Stimulated activated naive CD8-positive, alpha-beta T cell treated with anti-CD3 and anti-CD28 coated beads, Interleukin-15, amount 100 ng/mL, for 72 hours (primary cell): ENCODE measurements around the gene ACOXL.
A peak's percentile ranks its signal among the peaks of the same experiment; 100 is the strongest.

Source experiments
- ATAC-seq: fragments of 150-1000 bp; cut with Tn5 transposase; 2 replicates; pipeline ENCODE4 v1.10.0; 2021; ENCODE audit warnings: mild to moderate bottlenecking, moderate library complexity
- DNase-seq, 2 donors: peaks; one replicate each; pipeline ENCODE4 v3.0.0; 2021 to 2022
- H3K27ac Mint-ChIP-seq, 2 donors: one replicate each; pipeline ENCODE4 v1.8.0; 2022; ENCODE audit warnings: mild to moderate bottlenecking in 2 of 2, mixed read lengths in 2 of 2, moderate library complexity in 2 of 2
- H3K27me3 Mint-ChIP-seq: one replicate; pipeline ENCODE4 v1.8.0; 2022; ENCODE audit warnings: mixed read lengths
- H3K4me1 Mint-ChIP-seq: one replicate; pipeline ENCODE4 v1.8.0; 2022; ENCODE audit warnings: mild to moderate bottlenecking, mixed read lengths
- H3K4me3 Mint-ChIP-seq, 2 donors: one replicate each; pipeline ENCODE4 v1.8.0; 2022; ENCODE audit warnings: mild to moderate bottlenecking in 2 of 2, mixed read lengths in 2 of 2, moderate library complexity in 1 of 2
- H3K9me3 Mint-ChIP-seq, 2 donors: one replicate each; pipeline ENCODE4 v1.8.0; 2022; ENCODE audit warnings: mixed read lengths in 2 of 2

The ACOXL gene

GRCh38 chr2:111135910-111136297 lies 403.5 kb downstream of the ACOXL start:
- Mint-ChIP-seq H3K4me1 (peaks cover 50% of the 10 kb centered on the region), H3K9me3 (no peaks in the 10 kb centered on the region), H3K27me3 (no peaks in the 10 kb centered on the region), H3K27ac (no peak overlapping the region), H3K4me3 (no peak overlapping the region)
- no peak for ATAC-seq
- no peak for DNase-seq

DNA sequence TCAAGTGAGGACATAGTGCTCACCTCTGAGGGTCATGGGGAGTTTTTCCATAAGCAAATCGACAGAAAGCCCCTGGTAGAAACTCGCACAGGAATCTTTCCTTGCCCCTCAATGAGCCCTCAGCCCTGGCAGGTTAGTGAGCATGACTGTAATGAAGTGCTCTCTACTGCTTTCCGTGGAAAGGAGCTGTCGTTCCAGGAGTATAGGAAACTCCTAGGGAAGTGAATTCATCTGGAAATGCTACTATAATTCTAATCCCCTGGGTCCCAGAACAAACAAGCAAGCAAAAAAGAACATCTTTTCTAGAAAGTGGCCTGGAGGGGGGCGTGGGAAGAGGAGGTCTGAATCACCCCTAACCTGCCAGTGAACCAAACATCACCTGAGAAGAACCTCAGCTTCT lies 406.5 kb downstream of the ACOXL start:
- Mint-ChIP-seq H3K9me3 (no peaks in the 10 kb centered on the region), H3K27ac (no peak overlapping the region)

GRCh38 chr2:111139637-111140317 lies 407.4 kb downstream of the ACOXL start:
- H3K27me3 Mint-ChIP-seq, result no peaks in the 10 kb centered on the region
- ATAC-seq, result no peak
- no peak for DNase-seq

More for the DNA sequence above, 406.5 kb downstream of the ACOXL start:
- H3K27me3 Mint-ChIP-seq, result no peaks in the 10 kb centered on the region
- no peak overlapping the region for H3K4me3 Mint-ChIP-seq
- DNase-seq, result no peak
- no peak for ATAC-seq
- H3K4me1 Mint-ChIP-seq, result peaks cover 49% of the 10 kb centered on the region

DNA sequence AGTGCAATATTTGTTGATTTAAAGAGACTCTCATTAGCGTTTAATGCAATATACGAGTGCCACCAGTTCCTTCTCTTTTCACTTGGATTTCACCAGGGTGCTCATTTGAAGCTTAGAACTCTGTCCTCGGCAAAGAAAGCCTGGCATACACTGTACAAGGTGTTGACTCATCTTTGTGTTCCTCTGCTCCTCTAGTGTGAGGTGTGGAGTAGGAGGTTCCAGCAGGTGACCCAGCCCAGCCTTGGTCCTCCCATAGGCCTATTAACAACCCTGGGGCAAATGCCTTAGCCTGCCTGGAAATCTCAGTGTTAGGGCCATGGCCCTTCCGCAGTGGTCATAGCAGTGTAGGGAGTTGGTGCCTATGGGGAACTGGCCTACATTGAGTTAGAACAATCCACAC lies 408.4 kb downstream of the ACOXL start:
- H3K27ac Mint-ChIP-seq, result no peak overlapping the region
- DNase-seq, result no peak
- ATAC-seq, result no peak
- no peaks in the 10 kb centered on the region for H3K9me3 Mint-ChIP-seq
- peaks cover 42% of the 10 kb centered on the region for H3K4me1 Mint-ChIP-seq
- H3K27me3 Mint-ChIP-seq, result no peaks in the 10 kb centered on the region
- no peak overlapping the region for H3K4me3 Mint-ChIP-seq

More at GRCh38 chr2:111139637-111140317, 407.4 kb downstream of the ACOXL start:
- Mint-ChIP-seq H3K27ac (no peak overlapping the region), H3K4me1 (peaks cover 42% of the 10 kb centered on the region), H3K9me3 (no peaks in the 10 kb centered on the region), H3K4me3 (no peak overlapping the region)

- Mint-ChIP-seq H3K27ac (no peak overlapping the region), H3K4me1 (peaks cover 42% of the 10 kb centered on the region), H3K27me3 (no peaks in the 10 kb centered on the region), H3K4me3 (no peak overlapping the region), H3K9me3 (no peaks in the 10 kb centered on the region)
- ATAC-seq, result no peak
- DNase-seq, result no peak
Measured at GRCh38 chr2:111142101-111142500, 409.7 kb downstream of the ACOXL start.

- no peak overlapping the region for H3K4me3 Mint-ChIP-seq
- ATAC-seq (no peak), DNase-seq (no peak)
- no peaks in the 10 kb centered on the region for H3K9me3 Mint-ChIP-seq
- no peaks in the 10 kb centered on the region for H3K27me3 Mint-ChIP-seq
- no peak overlapping the region for H3K27ac Mint-ChIP-seq
- peaks cover 43% of the 10 kb centered on the region for H3K4me1 Mint-ChIP-seq
Measured at GRCh38 chr2:111143107-111143842, 410.9 kb downstream of the ACOXL start.

DNA sequence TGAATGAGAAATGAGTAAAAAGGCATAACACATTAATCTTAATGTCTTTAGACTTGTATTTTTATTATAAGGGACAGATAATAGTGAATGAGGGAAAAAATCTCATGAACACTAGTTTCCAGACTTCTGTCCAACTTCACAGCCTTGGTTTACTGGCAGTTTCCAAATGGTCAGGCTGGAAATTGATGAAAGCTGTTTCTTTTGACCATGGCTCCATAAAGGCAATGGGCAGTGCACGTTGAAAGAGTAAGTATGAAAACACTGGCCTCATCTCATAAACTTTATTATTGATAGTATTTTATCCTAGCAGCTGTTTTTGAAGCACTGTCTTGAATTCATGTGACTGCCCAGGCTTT lies 411.4 kb downstream of the ACOXL start:
- ATAC-seq (no peak), DNase-seq (no peak)
- Mint-ChIP-seq H3K27me3 (no peaks in the 10 kb centered on the region), H3K27ac (no peak overlapping the region), H3K4me1 (peaks cover 49% of the 10 kb centered on the region), H3K9me3 (no peaks in the 10 kb centered on the region), H3K4me3 (no peak overlapping the region)

DNA sequence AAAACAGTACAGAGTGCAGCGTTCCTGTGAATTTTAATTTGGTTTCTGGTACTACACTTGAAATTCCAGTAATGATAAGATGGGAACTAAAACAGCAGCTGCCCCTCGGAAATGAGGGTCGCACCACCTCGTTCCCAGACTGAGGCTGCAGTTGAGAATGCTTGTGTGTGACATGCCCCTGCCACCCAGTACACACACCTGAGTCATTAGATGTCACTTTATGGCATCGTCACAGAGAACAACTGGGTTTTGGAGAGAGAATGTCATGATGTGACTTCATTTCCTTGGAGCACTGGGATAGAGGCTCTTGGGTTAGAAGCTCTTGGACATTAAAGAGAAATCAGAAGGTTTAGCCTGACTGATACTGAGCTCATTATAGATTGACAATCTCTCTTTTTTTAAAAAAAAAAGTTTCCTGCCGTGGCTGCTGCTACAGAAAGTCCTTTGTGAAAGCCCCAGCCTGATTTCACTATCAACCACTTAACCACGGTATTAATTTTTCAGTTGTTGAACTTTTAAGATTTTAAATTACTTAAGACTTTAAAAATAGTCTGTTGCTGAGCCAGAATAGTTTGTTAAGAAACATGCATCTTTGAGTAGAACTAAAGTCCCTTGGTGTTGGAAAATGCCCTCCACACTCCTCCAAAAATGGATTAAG lies 412.9 kb downstream of the ACOXL start:
- Mint-ChIP-seq H3K27ac (no peak overlapping the region), H3K27me3 (no peaks in the 10 kb centered on the region), H3K4me1 (peaks cover 61% of the 10 kb centered on the region), H3K4me3 (peak overlapping the region in 1 of 2 donors; percentile 8), H3K9me3 (no peaks in the 10 kb centered on the region)
- peak; percentile 91 for ATAC-seq
- no peak for DNase-seq

DNA sequence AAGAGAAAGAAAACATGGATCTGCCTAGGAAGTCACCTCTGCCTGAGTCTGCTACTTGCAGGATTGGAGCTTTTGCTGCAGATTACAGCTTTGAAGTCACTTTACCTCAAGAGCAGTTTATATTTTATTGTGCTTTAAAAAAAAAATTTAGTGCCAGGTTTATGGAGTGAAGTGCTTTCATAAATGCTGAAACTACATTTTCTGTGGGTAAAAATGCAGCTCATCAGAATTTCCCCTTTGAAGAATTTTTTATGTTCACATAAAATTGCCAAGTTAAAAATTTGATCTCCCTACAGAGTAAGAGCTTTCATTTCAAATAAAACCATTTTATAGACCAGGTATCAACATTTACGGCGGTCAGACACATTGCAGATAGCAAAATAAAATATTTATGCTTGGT lies 413.6 kb downstream of the ACOXL start:
- H3K9me3 Mint-ChIP-seq, result no peaks in the 10 kb centered on the region
- DNase-seq, result no peak
- H3K4me3 Mint-ChIP-seq, result no peak overlapping the region
- no peaks in the 10 kb centered on the region for H3K27me3 Mint-ChIP-seq
- H3K27ac Mint-ChIP-seq, result no peak overlapping the region
- peaks cover 62% of the 10 kb centered on the region for H3K4me1 Mint-ChIP-seq
- no peak for ATAC-seq

- no peak overlapping the region for H3K27ac Mint-ChIP-seq
- peaks cover 46% of the 10 kb centered on the region for H3K4me1 Mint-ChIP-seq
- no peaks in the 10 kb centered on the region for H3K9me3 Mint-ChIP-seq
- H3K27me3 Mint-ChIP-seq, result no peaks in the 10 kb centered on the region
- no peak overlapping the region for H3K4me3 Mint-ChIP-seq
- ATAC-seq, result no peak
- DNase-seq, result no peak
Measured at GRCh38 chr2:111148225-111148873, 416.0 kb downstream of the ACOXL start.

GRCh38 chr2:111148925-111149324 lies 416.6 kb downstream of the ACOXL start:
- Mint-ChIP-seq H3K27me3 (no peaks in the 10 kb centered on the region), H3K4me3 (no peak overlapping the region), H3K27ac (no peak overlapping the region), H3K4me1 (peaks cover 45% of the 10 kb centered on the region), H3K9me3 (no peaks in the 10 kb centered on the region)
- no peak for ATAC-seq
- DNase-seq, result no peak

- Mint-ChIP-seq H3K9me3 (no peaks in the 10 kb centered on the region), H3K27ac (no peak overlapping the region), H3K27me3 (no peaks in the 10 kb centered on the region), H3K4me3 (no peak overlapping the region), H3K4me1 (peaks cover 45% of the 10 kb centered on the region)
- ATAC-seq (no peak), DNase-seq (no peak)
Measured at GRCh38 chr2:111149882-111150455, 417.6 kb downstream of the ACOXL start.

DNA sequence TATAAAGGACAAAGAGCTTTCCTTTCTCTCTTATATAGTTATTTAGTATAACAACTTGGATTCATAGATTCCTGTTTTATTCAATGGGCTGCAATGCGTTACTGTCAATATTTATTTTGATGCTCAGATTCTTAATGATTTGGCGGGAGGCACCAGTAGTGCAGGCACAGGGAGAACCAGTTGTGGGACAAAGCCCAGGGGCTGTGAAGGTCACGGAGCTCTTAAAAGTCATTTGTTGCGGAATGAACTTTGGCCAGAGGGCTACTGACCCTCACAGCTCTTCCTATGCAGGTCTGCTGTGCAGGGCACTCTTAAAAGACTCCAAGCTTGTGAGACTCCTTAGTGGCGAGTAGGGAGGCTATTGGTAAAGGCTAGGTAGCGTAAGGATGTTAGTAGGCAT lies 422.4 kb downstream of the ACOXL start:
- peaks cover 55% of the 10 kb centered on the region for H3K4me1 Mint-ChIP-seq
- H3K27me3 Mint-ChIP-seq, result no peaks in the 10 kb centered on the region
- no peaks in the 10 kb centered on the region for H3K9me3 Mint-ChIP-seq
- H3K4me3 Mint-ChIP-seq, result no peak overlapping the region
- no peak for DNase-seq
- H3K27ac Mint-ChIP-seq, result no peak overlapping the region
- no peak for ATAC-seq

- Mint-ChIP-seq H3K9me3 (no peaks in the 10 kb centered on the region), H3K27ac (no peak overlapping the region), H3K27me3 (no peaks in the 10 kb centered on the region), H3K4me3 (no peak overlapping the region), H3K4me1 (peaks cover 57% of the 10 kb centered on the region)
- no peak for ATAC-seq
- DNase-seq, result no peak
Measured at GRCh38 chr2:111155610-111156009, 423.2 kb downstream of the ACOXL start.

GRCh38 chr2:111156529-111156928 lies 424.2 kb downstream of the ACOXL start:
- Mint-ChIP-seq H3K4me3 (peak overlapping the region in 1 of 2 donors; percentile 48), H3K27me3 (no peaks in the 10 kb centered on the region), H3K9me3 (no peaks in the 10 kb centered on the region), H3K4me1 (peaks cover 59% of the 10 kb centered on the region), H3K27ac (no peak overlapping the region)
- DNase-seq (no peak), ATAC-seq (no peak)
